IMR-90 (cell line): ENCODE measurements around the gene DHFR. TPM values are rescaled to one million over a fixed set of nuclear protein-coding genes. Genes with fewer than 3 reads are reported as not detected.

ENCODE experiments used
- ATAC-seq: fragments of 200-7000 bp; cut with Tn5 transposase; 2 replicates; pipeline ENCODE4 v1.9.1; 2020; ENCODE audit warnings: low read depth, mild to moderate bottlenecking, moderate library complexity
- BruUV-seq: library from RNA; stranded (reverse); fragments of 400-500 nt; replicated peaks from 2 replicates; lab custom pipeline; 2021; lab: Mats Ljungman, UMichigan
- CTCF ChIA-PET: fragments of 300-600 bp; formaldehyde crosslinking; extraction: SDS; loops from one replicate; lab custom pipeline; 2021; ENCODE audit warnings: antibody characterized with exemption; lab: Yijun Ruan, JAX
- POLR2A ChIA-PET: fragments of 300-600 bp; sonication (Branson Sonifier 250); formaldehyde crosslinking; loops from one replicate; lab custom pipeline; 2022; ENCODE audit warnings: antibody characterized with exemption; ENCODE audit not compliant: unreplicated experiment; lab: Charles Lee
- DNase-seq: peaks from one replicate; pipeline ENCODE4 v3.0.0; 2013
- H2AFZ ChIP-seq: replicated peaks from 2 replicates; pipeline ENCODE3; 2013; ENCODE audit warnings: low read length, mild to moderate bottlenecking; ENCODE audit not compliant: poor library complexity
- H2AK5ac ChIP-seq: 2 replicates; pipeline ENCODE4 v1.6.1; 2013; ENCODE audit warnings: low read depth, low read length, inconsistent platforms
- H2AK9ac ChIP-seq: replicated peaks from 2 replicates; pipeline ENCODE3; 2013; ENCODE audit warnings: mild to moderate bottlenecking, low read depth, low read length, moderate library complexity; ENCODE audit not compliant: poor library complexity
- H2BK120ac ChIP-seq: 2 replicates; pipeline ENCODE4 v1.6.1; 2013; ENCODE audit warnings: low read depth, low read length, inconsistent platforms
- H2BK15ac ChIP-seq: 3 replicates; pipeline ENCODE4 v1.6.1; 2013; ENCODE audit warnings: low read depth, low read length, inconsistent platforms
- H2BK20ac ChIP-seq: 2 replicates; pipeline ENCODE4 v1.6.1; 2013; ENCODE audit warnings: low read depth, mild to moderate bottlenecking, inconsistent platforms, low read length, moderate library complexity
- H2BK5ac ChIP-seq: 2 replicates; pipeline ENCODE4 v1.6.1; 2013; ENCODE audit warnings: mild to moderate bottlenecking, low read depth, low read length, inconsistent platforms; ENCODE audit not compliant: poor library complexity, severe bottlenecking
- H3K14ac ChIP-seq: replicated peaks from 2 replicates; pipeline ENCODE4 v1.6.1; 2013; ENCODE audit warnings: low read depth, low read length, inconsistent platforms
- H3K18ac ChIP-seq: 2 replicates; pipeline ENCODE4 v1.6.1; 2013; ENCODE audit warnings: low read depth, low read length, control low read depth
- H3K23ac ChIP-seq: 2 replicates; pipeline ENCODE4 v1.6.1; 2013; ENCODE audit warnings: low read depth, low read length, inconsistent platforms
- H3K27ac ChIP-seq: 2 replicates; pipeline ENCODE4 v1.5.1; 2013; ENCODE audit warnings: mild to moderate bottlenecking, control low read depth, low read length; ENCODE audit not compliant: insufficient read depth
- H3K27me3 ChIP-seq: 2 replicates; pipeline ENCODE4 v1.6.1; 2013; ENCODE audit warnings: low read length; ENCODE audit not compliant: control insufficient read depth, insufficient read depth
- H3K36me3 ChIP-seq: 2 replicates; pipeline ENCODE4 v1.6.1; 2013; ENCODE audit warnings: low read length, mixed read lengths; ENCODE audit not compliant: control insufficient read depth, insufficient read depth
- H3K4ac ChIP-seq: 2 replicates; pipeline ENCODE4 v1.6.1; 2013; ENCODE audit warnings: low read depth, low read length, inconsistent platforms
- H3K4me1 ChIP-seq: 2 replicates; pipeline ENCODE4 v1.6.1; 2013; ENCODE audit warnings: low read length, mixed read lengths; ENCODE audit not compliant: control insufficient read depth, insufficient read depth
- H3K4me2 ChIP-seq: 2 replicates; pipeline ENCODE4 v1.6.1; 2013; ENCODE audit warnings: low read depth, mild to moderate bottlenecking, control low read depth, low read length, moderate library complexity
- H3K4me3 ChIP-seq: 2 replicates; pipeline ENCODE4 v1.5.1; 2013; ENCODE audit warnings: low read depth, mild to moderate bottlenecking, control low read depth, low read length, moderate library complexity; ENCODE audit not compliant: insufficient read depth
- H3K56ac ChIP-seq: 2 replicates; pipeline ENCODE4 v1.6.1; 2013; ENCODE audit warnings: low read length, inconsistent platforms; ENCODE audit not compliant: insufficient read depth; ENCODE audit errors: extremely low read depth
- H3K79me1 ChIP-seq, 2 experiments: 2 replicates each; pipeline ENCODE4 v1.6.1; 2013; ENCODE audit warnings: low read length in 2 of 2, inconsistent platforms in 1 of 2, low read depth in 1 of 2
- H3K9ac ChIP-seq: 2 replicates; pipeline ENCODE4 v1.6.1; 2013; ENCODE audit warnings: low read depth, low read length, control low read depth
- H3K9me1 ChIP-seq: 2 replicates; pipeline ENCODE4 v1.6.1; 2013; ENCODE audit warnings: low read length, inconsistent platforms; ENCODE audit not compliant: insufficient read depth
- H3K9me3 ChIP-seq: 2 replicates; pipeline ENCODE4 v1.6.1; 2013; ENCODE audit warnings: low read length; ENCODE audit not compliant: control insufficient read depth, insufficient read depth
- H4K20me1 ChIP-seq: 2 replicates; pipeline ENCODE4 v1.6.1; 2013; ENCODE audit warnings: low read length, inconsistent platforms; ENCODE audit not compliant: insufficient read depth
- H4K5ac ChIP-seq: 2 replicates; pipeline ENCODE4 v1.6.1; 2013; ENCODE audit warnings: mild to moderate bottlenecking, low read depth, low read length, control low read depth
- H4K8ac ChIP-seq, 2 experiments: 2 replicates each; pipeline ENCODE4 v1.6.1; 2013; ENCODE audit warnings: low read depth in 2 of 2, low read length in 2 of 2, control low read depth in 1 of 2, inconsistent platforms in 1 of 2
- H4K91ac ChIP-seq: 2 replicates; pipeline ENCODE4 v1.6.1; 2013; ENCODE audit warnings: low read depth, low read length, inconsistent platforms; ENCODE audit not compliant: insufficient read depth
- FOS ChIP-seq: fragments of 150-350 bp; IDR thresholded peaks from 2 replicates; pipeline ENCODE4 v1.6.1; 2016; ENCODE audit warnings: low read depth, low read length
- MAZ ChIP-seq: IDR thresholded peaks from 2 replicates; pipeline ENCODE4 v1.6.1; 2012; ENCODE audit warnings: low read depth, mild to moderate bottlenecking, low read length, improper control_type of control experiment, moderate library complexity, borderline replicate concordance
- RAD21 ChIP-seq: IDR thresholded peaks from 2 replicates; pipeline ENCODE4 v1.6.1; 2012; ENCODE audit warnings: low read length, improper control_type of control experiment
- WGBS, 2 experiments: methylation state at CpG; one replicate each; pipeline versions ENCODE4 v1.1.5 to v1.1.7; 2013; ENCODE audit warnings: missing lambda C conversion rate in 2 of 2; ENCODE audit not compliant: insufficient read length in 1 of 2; ENCODE audit errors: extremely low coverage in 2 of 2; 5-methylcytosine and 5-hydroxymethylcytosine counted together
- dilution Hi-C: fragments of 300-500 bp; cut with HindIII; formaldehyde crosslinking; loops from one replicate; pipeline ENCODE4 v1.14.3; 2018; ENCODE audit warnings: low sequenced_read_pairs; ENCODE audit not compliant: unreplicated experiment
- in situ Hi-C: fragments of 300-500 bp; cut with MboI; formaldehyde crosslinking; loops from 3 replicates; pipeline ENCODE4 v1.14.3; 2019; ENCODE audit warnings: low sequenced_read_pairs, inconsistent platforms, mixed read lengths
- intact Hi-C: fragments of 100-400 bp; cut with micrococcal nuclease; formaldehyde crosslinking; loops from 2 replicates; pipeline ENCODE4 v1.10.0; 2022
- polyA plus RNA-seq, 3 experiments: library from polyadenylated mRNA; depleted of rRNA; stranded (reverse); fragments of >200 nt; gene quantifications; 2 replicates each; pipeline ENCODE4 v1.2.3, GENCODE V29; 2012; ENCODE audit warnings: low replicate concordance in 1 of 3
- total RNA-seq: library from RNA; depleted of rRNA; stranded (reverse); fragments of >200 nt; gene quantifications from 2 replicates; pipeline ENCODE4 v1.2.3, GENCODE V29; 2012

DHFR gene
- total and polyA plus RNA-seq, 2 of the 4 experiments (the other 2 are of a cell fraction): 20.6 to 29.4 TPM

DNA sequence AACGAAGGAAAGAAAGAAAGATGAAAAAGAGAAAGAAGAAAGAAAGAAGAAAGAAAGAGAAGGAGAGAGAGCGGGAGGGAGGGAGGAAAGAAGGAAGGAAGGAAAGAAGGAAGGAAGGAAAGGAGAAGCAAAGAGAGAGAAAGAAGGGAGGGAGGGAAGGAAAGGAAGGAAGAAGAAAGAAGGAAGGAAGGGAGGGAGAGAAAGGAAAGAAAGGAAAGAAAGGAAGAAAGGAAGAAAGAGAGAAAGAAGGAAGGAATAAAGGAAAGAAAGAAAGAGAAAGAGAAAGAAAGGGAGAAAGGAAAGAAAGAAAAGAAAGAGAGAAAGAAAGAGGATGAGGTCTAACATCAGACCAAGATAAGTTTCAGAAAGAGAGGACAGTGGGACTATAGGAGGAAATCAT, 75.7 kb downstream of the DHFR start:
- no peak overlapping the region for H2BK20ac ChIP-seq
- no peaks in the 10 kb centered on the region for H3K9me3 ChIP-seq
- H4K20me1 ChIP-seq: no peaks in the 10 kb centered on the region
- H3K36me3 ChIP-seq: no peaks in the 10 kb centered on the region
- DNase-seq (no peak), ATAC-seq (no peak)
- H3K4me1 ChIP-seq: no peaks in the 10 kb centered on the region
- no peaks in the 10 kb centered on the region for H3K79me1 ChIP-seq
- in situ Hi-C loops (no loop called here), intact Hi-C loops (no loop called here), dilution Hi-C loops (no loop called here)
- H3K9me1 ChIP-seq: no peaks in the 10 kb centered on the region
- H2BK5ac ChIP-seq: no peak overlapping the region
- no peak overlapping the region for H4K8ac ChIP-seq
- H2AK5ac ChIP-seq: no peak overlapping the region
- no peak overlapping the region for H3K9ac ChIP-seq
- H3K18ac ChIP-seq: no peak overlapping the region
- no peak overlapping the region for H3K27ac ChIP-seq
- no peak overlapping the region for H3K4me3 ChIP-seq
- peaks cover 5% of the 10 kb centered on the region for H3K27me3 ChIP-seq
- H2AK9ac ChIP-seq: no peak overlapping the region
- no peak overlapping the region for H3K56ac ChIP-seq
- BruUV-seq: no TSS peak
- no peak overlapping the region for H2BK15ac ChIP-seq
- CTCF ChIA-PET: no interaction called here
- TF ChIP-seq RAD21 (no peak), FOS (no peak), MAZ (no peak)
- no peak overlapping the region for H2AFZ ChIP-seq
- 71 to 84% methylated on average over 2 of the region's 2 CpGs for WGBS, 2 experiments
- no peak overlapping the region for H2BK120ac ChIP-seq
- H3K14ac ChIP-seq: no peak overlapping the region
- POLR2A ChIA-PET: no interaction called here
- no peak overlapping the region for H4K5ac ChIP-seq
- H3K4ac ChIP-seq: no peak overlapping the region
- H4K91ac ChIP-seq: no peak overlapping the region
- H3K23ac ChIP-seq: no peak overlapping the region
- no peak overlapping the region for H3K4me2 ChIP-seq
